Ovary (tissue), 9 donors: ENCODE results near the gene BUB3. TPM values are rescaled to one million over a fixed set of nuclear protein-coding genes. Genes with fewer than 3 reads are reported as not detected.

Source experiments
- DNase-seq, 5 donors: peaks; one replicate each; pipeline ENCODE4 v3.0.0-alpha.2; 2019 to 2020
- H3K27ac ChIP-seq, 2 donors: fragments of 200-600 bp; one replicate each; pipeline versions ENCODE4 v1.5.1 to v1.8.0; 2019 to 2022
- H3K27me3 ChIP-seq: fragments of 200-600 bp; one replicate; pipeline ENCODE4 v1.8.0; 2022
- H3K36me3 ChIP-seq: fragments of 200-600 bp; sonication (generic); one replicate; pipeline ENCODE4 v1.5.1; 2019
- H3K4me1 ChIP-seq: one replicate; pipeline ENCODE4 v1.8.1; 2013; ENCODE audit warnings: mild to moderate bottlenecking, moderate library complexity; ENCODE audit not compliant: insufficient read depth
- H3K4me3 ChIP-seq: fragments of 200-600 bp; sonication (generic); one replicate; pipeline ENCODE4 v1.5.1; 2017
- H3K9me3 ChIP-seq, 2 donors: fragments of 200-600 bp in 1 of 2; sonication (generic) in 1 of 2; one replicate each; pipeline versions ENCODE4 v1.5.1 to v1.8.1; 2013 to 2019; ENCODE audit warnings: mild to moderate bottlenecking in 1 of 2, moderate library complexity in 1 of 2
- CTCF ChIP-seq, 3 donors: fragments of 450-650 bp in 2 of 3; fragments of 200-600 bp in 1 of 3; IDR thresholded peaks; one replicate each; pipeline versions ENCODE4 v1.5.1 to v1.8.0; 2016 to 2022; ENCODE audit warnings: antibody characterized with exemption in 3 of 3, mild to moderate bottlenecking in 1 of 3
- EP300 ChIP-seq: sonication (generic); formaldehyde crosslinking; IDR thresholded peaks from one replicate; pipeline ENCODE4 v1.6.1; 2017; ENCODE audit warnings: antibody characterized with exemption
- POLR2A ChIP-seq: fragments of 450-650 bp; IDR thresholded peaks from one replicate; pipeline ENCODE4 v1.6.1; 2017; ENCODE audit warnings: antibody characterized with exemption, mild to moderate bottlenecking, moderate library complexity
- WGBS, 3 donors: extraction: QIAGEN DNeasy Blood & Tissue Kit in 1 of 3; methylation state at CpG; one replicate each; pipeline versions ENCODE4 v1.1.5 to v1.1.7; 2013 to 2017; 5-methylcytosine and 5-hydroxymethylcytosine counted together
- intact Hi-C, 4 donors: fragments of 100-400 bp; cut with DNase I; formaldehyde crosslinking; loops; one replicate each; pipeline versions ENCODE4 v1.11.0 to v1.15.1; 2022 to 2023
- polyA plus RNA-seq, 2 donors: library from polyadenylated mRNA; stranded (reverse); fragments of 200-250 nt in 1 of 2; fragments of 350-450 nt in 1 of 2; fragmentation: Illumina TruSeq in 1 of 2; extraction: RNeasy Lipid Tissue Mini Kit (QIAGEN cat#74804) in 1 of 2; gene quantifications; one replicate each; pipeline ENCODE4 v1.2.3, GENCODE V29; 2013 to 2014
- total RNA-seq, 7 donors: library from RNA; depleted of rRNA in 2 of 7; stranded (reverse); fragments of >200 nt in 2 of 7; fragmentation: NEBNext Ultra II Directional in 3 of 7; extraction: Animal tissue kit (Norgen Biotek cat#: 25700) in 3 of 7; gene quantifications; one replicate each; pipeline versions ENCODE4 v1.1.0 to v1.2.4, GENCODE V29; 2016 to 2023
- donor health status: DM: no; HTN: no; CAD: no; lungs with moderate emphysema.
- donor health status: DM: no; HTN: no; CAD: no.
- donor health status: Bipolar disorder and iron deficiency.
- donor health status: DM: yes; HTN: yes; CAD: no.
- donor health status: DM: no; HTN: no; CAD: no.
- donor health status: DM: yes; HTN: yes; CAD: no.

BUB3 gene
- total and polyA plus RNA-seq, 9 donors: 54.8 to 63.1 (median 59.9) TPM

GRCh38 chr10:123148414-123149161 is 5.6 kb upstream of the BUB3 start:
- no peak for TF ChIP-seq EP300
- TF ChIP-seq POLR2A: no peak
- WGBS, 3 donors: 1 to 2% (median 2%) methylated on average over 47 to 55 of the region's 55 CpGs
- peaks cover 14% of the 10 kb centered on the region for H3K27me3 ChIP-seq
- no peaks in the 10 kb centered on the region for H3K36me3 ChIP-seq
- DNase-seq: no peak
- H3K9me3 ChIP-seq: no peaks in the 10 kb centered on the region
- intact Hi-C loops: no loop called here
- H3K27ac ChIP-seq: no peak overlapping the region
- H3K4me1 ChIP-seq: peaks cover 2% of the 10 kb centered on the region
- no peak overlapping the region for H3K4me3 ChIP-seq

GRCh38 chr10:123149162-123149567 is 5.0 kb upstream of the BUB3 start:
- intact Hi-C loops: no loop called here
- Histone ChIP-seq H3K4me1 (peaks cover 2% of the 10 kb centered on the region), H3K27ac (no peak overlapping the region), H3K4me3 (no peak overlapping the region), H3K36me3 (no peaks in the 10 kb centered on the region), H3K27me3 (peaks cover 14% of the 10 kb centered on the region), H3K9me3 (no peaks in the 10 kb centered on the region)
- 3 to 7% (median 5%) methylated on average over 12 of the region's 12 CpGs for WGBS, 3 donors
- no peak for DNase-seq
- TF ChIP-seq CTCF (IDR thresholded peaks at IDR 0.05) (no peak), EP300 (no peak), POLR2A (no peak)

- Histone ChIP-seq H3K9me3 (no peaks in the 10 kb centered on the region), H3K4me1 (peaks cover 2% of the 10 kb centered on the region), H3K4me3 (no peak overlapping the region), H3K27me3 (peaks cover 14% of the 10 kb centered on the region), H3K36me3 (no peaks in the 10 kb centered on the region), H3K27ac (no peak overlapping the region)
- DNase-seq: no peak
- intact Hi-C loops: loop anchor here in 1 of 4 donors (10.0 kb wide), 1 partner anchor 145 kb away; the partner anchor contains the start of genes ACADSB and IKZF5
- TF ChIP-seq CTCF (IDR thresholded peaks at IDR 0.05) (no peak), EP300 (no peak), POLR2A (no peak)
- WGBS, 3 donors: 1 to 6% (median 3%) methylated on average over 52 to 76 of the region's 76 CpGs
Observed at GRCh38 chr10:123149568-123150270, 4.5 kb upstream of the BUB3 start.

- H3K9me3 ChIP-seq: no peaks in the 10 kb centered on the region
- H3K4me3 ChIP-seq: no peak overlapping the region
- WGBS, 3 donors: 5 to 7% (median 6%) methylated on average over 34 of the region's 34 CpGs
- intact Hi-C loops: loop anchor here in 1 of 4 donors (10.0 kb wide), 1 partner anchor 146 kb away; the partner anchor contains the start of genes ACADSB and IKZF5
- no peak overlapping the region for H3K27ac ChIP-seq
- H3K36me3 ChIP-seq: no peaks in the 10 kb centered on the region
- peaks cover 14% of the 10 kb centered on the region for H3K27me3 ChIP-seq
- TF ChIP-seq CTCF (IDR thresholded peaks at IDR 0.05): no peak
- no peak for TF ChIP-seq EP300
- TF ChIP-seq POLR2A: no peak
- DNase-seq: no peak
- H3K4me1 ChIP-seq: peaks cover 6% of the 10 kb centered on the region
Observed at GRCh38 chr10:123150271-123150985, 3.8 kb upstream of the BUB3 start.
